GM12874 (cell line): ENCODE results near the gene MYO7B.

Source experiments
- CTCF ChIP-seq: IDR thresholded peaks from 2 replicates; pipeline ENCODE4 v1.5.1; 2011; ENCODE audit warnings: low read depth, mild to moderate bottlenecking, control low read depth, low read length, moderate library complexity; ENCODE audit not compliant: insufficient read depth

The MYO7B gene

GRCh38 chr2:127633556-127634065 is 98.1 kb downstream of the MYO7B start:
- no peak for TF ChIP-seq CTCF

DNA sequence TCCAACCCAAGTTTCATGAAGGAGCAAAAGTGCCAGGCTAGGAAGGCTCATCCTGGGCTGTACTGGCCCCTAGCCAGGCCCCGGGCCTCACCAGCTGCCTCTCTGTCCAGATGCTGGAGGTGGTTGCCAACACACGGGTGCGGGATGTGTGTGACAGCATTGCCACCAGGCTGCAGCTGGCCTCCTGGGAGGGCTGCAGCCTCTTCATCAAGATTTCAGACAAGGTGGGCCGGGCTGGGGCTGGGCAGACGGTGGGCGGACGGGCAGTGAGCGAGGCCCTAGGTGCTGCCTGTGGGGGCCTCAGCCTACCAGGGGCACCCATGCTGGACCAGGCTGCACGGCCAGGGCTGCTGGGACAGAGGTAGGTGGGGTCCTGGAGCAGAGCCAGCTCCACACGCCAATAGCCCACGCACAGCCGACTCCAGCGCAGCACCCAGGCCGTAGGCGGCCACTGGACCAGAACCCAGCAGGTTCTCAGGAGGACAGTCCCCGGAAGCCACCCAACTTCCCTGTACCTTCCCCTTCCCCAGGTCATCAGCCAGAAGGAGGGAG is 98.7 kb downstream of the MYO7B start:
- no peak for TF ChIP-seq CTCF

- TF ChIP-seq CTCF, result no peak
Measured at GRCh38 chr2:127634626-127635379, 99.3 kb downstream of the MYO7B start.

- no peak for TF ChIP-seq CTCF
Measured at GRCh38 chr2:127635380-127636237, 100.1 kb downstream of the MYO7B start.

- no peak for TF ChIP-seq CTCF
Measured at GRCh38 chr2:127636248-127637235, 101.1 kb downstream of the MYO7B start.

GRCh38 chr2:127637236-127637630 is 101.8 kb downstream of the MYO7B start:
- no peak for TF ChIP-seq CTCF
